Measurements from ENCODE around the gene SPOCK1.

The SPOCK1 gene

GRCh38 chr5:137188566-137188965 is 310.6 kb downstream of the SPOCK1 start:
- H3K27ac ChIP-seq (ENCODE audit: low read depth, low read length) = no peak overlapping the region
- no peaks in the 10 kb centered on the region for H3K36me3 ChIP-seq (ENCODE audit: control insufficient read depth, insufficient read depth, low read length)
- no peak overlapping the region for H3K4me3 ChIP-seq (ENCODE audit: low read length)
- no peak overlapping the region for H3K9ac ChIP-seq (ENCODE audit: low read length)
- peaks cover 4% of the 10 kb centered on the region for H3K4me1 ChIP-seq (ENCODE audit: control insufficient read depth, insufficient read depth, low read length)
- H3K27me3 ChIP-seq (ENCODE audit: control insufficient read depth, insufficient read depth, low read length) = no peaks in the 10 kb centered on the region

GRCh38 chr5:137186759-137187461 is 312.2 kb downstream of the SPOCK1 start:
- H3K4me1 ChIP-seq (ENCODE audit: control insufficient read depth, insufficient read depth, low read length) = no peaks in the 10 kb centered on the region
- H3K9ac ChIP-seq (ENCODE audit: low read length) = no peak overlapping the region
- no peak overlapping the region for H3K4me3 ChIP-seq (ENCODE audit: low read length)
- H3K36me3 ChIP-seq (ENCODE audit: control insufficient read depth, insufficient read depth, low read length) = no peaks in the 10 kb centered on the region
- no peak overlapping the region for H3K27ac ChIP-seq (ENCODE audit: low read depth, low read length)
- H3K27me3 ChIP-seq (ENCODE audit: control insufficient read depth, insufficient read depth, low read length) = no peaks in the 10 kb centered on the region

DNA sequence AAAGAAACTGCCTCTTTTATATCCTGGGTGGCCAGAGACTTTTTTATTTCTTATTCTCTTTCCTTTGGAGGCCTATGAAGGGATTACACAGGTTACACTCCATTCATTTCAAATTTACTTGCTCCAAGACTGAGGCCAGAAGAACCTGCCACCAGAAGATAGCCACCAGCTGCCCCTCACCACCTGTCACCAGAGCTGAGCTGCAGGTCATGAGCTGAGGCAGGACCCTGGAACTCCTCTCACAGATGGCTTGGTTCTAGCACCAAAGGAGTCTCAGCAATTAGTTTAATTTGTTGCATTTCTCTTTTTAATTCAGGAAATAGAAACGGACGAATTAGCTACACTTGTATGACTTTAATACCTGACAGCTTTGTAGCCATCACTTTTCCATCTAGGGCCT is 313.9 kb downstream of the SPOCK1 start:
- Histone ChIP-seq H3K27me3 (ENCODE audit: control insufficient read depth, insufficient read depth, low read length) (no peaks in the 10 kb centered on the region), H3K4me3 (ENCODE audit: low read length) (no peak overlapping the region)

GRCh38 chr5:137184734-137185133 is 314.4 kb downstream of the SPOCK1 start:
- no peak overlapping the region for H3K4me3 ChIP-seq (ENCODE audit: low read length)
- H3K36me3 ChIP-seq (ENCODE audit: control insufficient read depth, insufficient read depth, low read length) = no peaks in the 10 kb centered on the region
- H3K4me1 ChIP-seq (ENCODE audit: control insufficient read depth, insufficient read depth, low read length) = no peaks in the 10 kb centered on the region
- no peaks in the 10 kb centered on the region for H3K27me3 ChIP-seq (ENCODE audit: control insufficient read depth, insufficient read depth, low read length)
- H3K9ac ChIP-seq (ENCODE audit: low read length) = no peak overlapping the region
- H3K27ac ChIP-seq (ENCODE audit: low read depth, low read length) = no peak overlapping the region

More for the DNA sequence above, 313.9 kb downstream of the SPOCK1 start:
- Histone ChIP-seq H3K27ac (ENCODE audit: low read depth, low read length) (no peak overlapping the region), H3K36me3 (ENCODE audit: control insufficient read depth, insufficient read depth, low read length) (no peaks in the 10 kb centered on the region), H3K9ac (ENCODE audit: low read length) (no peak overlapping the region), H3K4me1 (ENCODE audit: control insufficient read depth, insufficient read depth, low read length) (no peaks in the 10 kb centered on the region)

- no peaks in the 10 kb centered on the region for H3K27me3 ChIP-seq (ENCODE audit: control insufficient read depth, insufficient read depth, low read length)
- H3K36me3 ChIP-seq (ENCODE audit: control insufficient read depth, insufficient read depth, low read length) = no peaks in the 10 kb centered on the region
- no peak overlapping the region for H3K4me3 ChIP-seq (ENCODE audit: low read length)
- no peaks in the 10 kb centered on the region for H3K4me1 ChIP-seq (ENCODE audit: control insufficient read depth, insufficient read depth, low read length)
- H3K9ac ChIP-seq (ENCODE audit: low read length) = no peak overlapping the region
- no peak overlapping the region for H3K27ac ChIP-seq (ENCODE audit: low read depth, low read length)
These were observed 316.6 kb downstream of the SPOCK1 start for GRCh38 chr5:137182576-137182975.

- Histone ChIP-seq H3K27me3 (ENCODE audit: control insufficient read depth, insufficient read depth, low read length) (no peaks in the 10 kb centered on the region), H3K4me3 (ENCODE audit: low read length) (no peak overlapping the region)
These were observed 317.5 kb downstream of the SPOCK1 start for GRCh38 chr5:137181667-137182066.

GRCh38 chr5:137179203-137179602 is 319.9 kb downstream of the SPOCK1 start:
- Histone ChIP-seq H3K36me3 (ENCODE audit: control insufficient read depth, insufficient read depth, low read length) (no peaks in the 10 kb centered on the region), H3K27ac (ENCODE audit: low read depth, low read length) (no peak overlapping the region)

More at GRCh38 chr5:137181667-137182066, 317.5 kb downstream of the SPOCK1 start:
- no peak overlapping the region for H3K9ac ChIP-seq (ENCODE audit: low read length)
- no peak overlapping the region for H3K27ac ChIP-seq (ENCODE audit: low read depth, low read length)
- no peaks in the 10 kb centered on the region for H3K36me3 ChIP-seq (ENCODE audit: control insufficient read depth, insufficient read depth, low read length)
- H3K4me1 ChIP-seq (ENCODE audit: control insufficient read depth, insufficient read depth, low read length) = no peaks in the 10 kb centered on the region

DNA sequence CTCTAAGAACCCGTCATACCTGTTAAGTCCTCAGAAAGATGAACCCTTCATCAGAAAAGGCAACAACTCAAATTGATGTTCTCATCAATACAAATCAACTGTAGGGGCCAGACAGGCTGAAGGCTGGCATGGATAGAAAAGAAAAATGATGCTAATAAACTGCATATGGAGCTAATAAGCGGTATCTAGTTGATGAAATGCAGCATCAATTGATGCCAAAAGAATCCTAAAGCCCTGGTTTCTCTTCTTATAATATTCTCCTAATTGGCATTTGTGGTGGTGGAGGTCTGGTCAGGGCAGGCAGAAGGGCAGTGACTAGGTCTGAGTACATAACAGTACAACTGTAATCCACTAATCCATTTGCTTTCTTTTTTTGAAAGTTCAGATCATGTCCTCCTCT is 322.5 kb downstream of the SPOCK1 start:
- Histone ChIP-seq H3K27me3 (ENCODE audit: control insufficient read depth, insufficient read depth, low read length) (no peaks in the 10 kb centered on the region), H3K36me3 (ENCODE audit: control insufficient read depth, insufficient read depth, low read length) (no peaks in the 10 kb centered on the region), H3K9ac (ENCODE audit: low read length) (no peak overlapping the region), H3K4me1 (ENCODE audit: control insufficient read depth, insufficient read depth, low read length) (no peaks in the 10 kb centered on the region), H3K27ac (ENCODE audit: low read depth, low read length) (no peak overlapping the region), H3K4me3 (ENCODE audit: low read length) (no peak overlapping the region)

More at GRCh38 chr5:137179203-137179602, 319.9 kb downstream of the SPOCK1 start:
- no peak overlapping the region for H3K4me3 ChIP-seq (ENCODE audit: low read length)
- no peaks in the 10 kb centered on the region for H3K4me1 ChIP-seq (ENCODE audit: control insufficient read depth, insufficient read depth, low read length)
- no peaks in the 10 kb centered on the region for H3K27me3 ChIP-seq (ENCODE audit: control insufficient read depth, insufficient read depth, low read length)
- no peak overlapping the region for H3K9ac ChIP-seq (ENCODE audit: low read length)

DNA sequence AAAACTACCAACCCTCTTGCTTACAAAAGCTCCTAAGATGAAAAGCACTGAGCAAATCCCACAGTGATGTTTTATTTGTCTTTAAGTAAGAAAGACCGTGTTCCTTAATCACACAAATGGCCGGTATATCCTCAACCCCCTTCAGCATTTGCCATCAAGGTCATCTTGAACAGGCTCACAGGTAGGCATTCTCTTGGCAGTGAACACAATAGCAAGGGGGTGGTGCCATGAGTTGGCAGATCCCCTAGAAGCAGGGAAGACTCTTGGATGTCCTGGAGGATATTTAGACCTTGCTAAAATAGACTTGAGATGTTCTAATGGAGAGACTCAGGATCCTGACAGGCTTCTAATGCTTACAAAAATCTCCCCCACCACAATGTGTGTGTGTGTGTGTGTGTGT is 323.0 kb downstream of the SPOCK1 start:
- Histone ChIP-seq H3K4me1 (ENCODE audit: control insufficient read depth, insufficient read depth, low read length) (no peaks in the 10 kb centered on the region), H3K9ac (ENCODE audit: low read length) (no peak overlapping the region), H3K27ac (ENCODE audit: low read depth, low read length) (no peak overlapping the region), H3K36me3 (ENCODE audit: control insufficient read depth, insufficient read depth, low read length) (no peaks in the 10 kb centered on the region), H3K4me3 (ENCODE audit: low read length) (no peak overlapping the region), H3K27me3 (ENCODE audit: control insufficient read depth, insufficient read depth, low read length) (no peaks in the 10 kb centered on the region)

DNA sequence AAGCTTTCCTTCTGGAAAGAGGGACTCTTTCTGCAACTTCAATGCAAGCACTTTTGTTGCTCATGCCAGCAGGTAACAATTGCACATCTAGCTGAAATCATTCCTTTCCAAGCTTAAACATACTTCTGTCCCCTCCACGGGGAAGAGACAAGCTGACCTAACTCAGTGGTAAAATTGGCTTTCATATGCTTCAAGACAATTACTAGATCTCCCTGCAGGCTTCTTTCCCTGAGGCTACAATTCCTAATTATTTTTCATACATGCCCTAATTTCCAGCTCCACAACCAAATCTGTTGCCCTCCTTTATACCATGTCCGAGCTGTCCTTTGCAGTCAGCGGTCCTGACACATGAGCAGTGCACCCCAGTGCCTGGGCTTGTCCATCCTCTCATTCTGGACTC is 324.9 kb downstream of the SPOCK1 start:
- Histone ChIP-seq H3K36me3 (ENCODE audit: control insufficient read depth, insufficient read depth, low read length) (no peaks in the 10 kb centered on the region), H3K27ac (ENCODE audit: low read depth, low read length) (no peak overlapping the region), H3K27me3 (ENCODE audit: control insufficient read depth, insufficient read depth, low read length) (no peaks in the 10 kb centered on the region), H3K4me1 (ENCODE audit: control insufficient read depth, insufficient read depth, low read length) (no peaks in the 10 kb centered on the region), H3K9ac (ENCODE audit: low read length) (no peak overlapping the region), H3K4me3 (ENCODE audit: low read length) (no peak overlapping the region)

DNA sequence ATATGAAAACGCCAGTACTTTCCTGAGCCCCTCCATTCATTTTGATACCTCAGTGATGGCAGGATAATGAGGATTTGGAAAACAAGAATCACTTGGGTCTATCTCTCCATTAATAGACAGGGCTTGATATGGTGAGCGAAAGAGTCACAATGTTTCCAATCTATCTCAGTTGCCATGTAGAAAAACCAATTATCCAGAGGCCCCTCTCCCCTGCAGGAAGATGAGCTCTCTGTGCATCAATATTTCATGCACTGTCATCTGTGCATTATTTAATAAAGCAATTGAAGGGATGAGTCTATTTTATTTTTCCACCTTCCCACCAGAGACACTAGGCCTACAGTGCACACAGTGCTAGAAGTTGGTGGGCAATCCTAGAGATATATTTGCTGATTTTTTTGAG is 326.9 kb downstream of the SPOCK1 start:
- Histone ChIP-seq H3K36me3 (ENCODE audit: control insufficient read depth, insufficient read depth, low read length) (no peaks in the 10 kb centered on the region), H3K4me1 (ENCODE audit: control insufficient read depth, insufficient read depth, low read length) (no peaks in the 10 kb centered on the region), H3K27me3 (ENCODE audit: control insufficient read depth, insufficient read depth, low read length) (no peaks in the 10 kb centered on the region), H3K9ac (ENCODE audit: low read length) (no peak overlapping the region), H3K4me3 (ENCODE audit: low read length) (no peak overlapping the region), H3K27ac (ENCODE audit: low read depth, low read length) (no peak overlapping the region)

- Histone ChIP-seq H3K4me3 (ENCODE audit: low read length) (no peak overlapping the region), H3K27me3 (ENCODE audit: control insufficient read depth, insufficient read depth, low read length) (no peaks in the 10 kb centered on the region), H3K9ac (ENCODE audit: low read length) (no peak overlapping the region), H3K4me1 (ENCODE audit: control insufficient read depth, insufficient read depth, low read length) (no peaks in the 10 kb centered on the region), H3K36me3 (ENCODE audit: control insufficient read depth, insufficient read depth, low read length) (no peaks in the 10 kb centered on the region), H3K27ac (ENCODE audit: low read depth, low read length) (no peak overlapping the region)
These were observed 331.9 kb downstream of the SPOCK1 start for GRCh38 chr5:137167187-137167586.

DNA sequence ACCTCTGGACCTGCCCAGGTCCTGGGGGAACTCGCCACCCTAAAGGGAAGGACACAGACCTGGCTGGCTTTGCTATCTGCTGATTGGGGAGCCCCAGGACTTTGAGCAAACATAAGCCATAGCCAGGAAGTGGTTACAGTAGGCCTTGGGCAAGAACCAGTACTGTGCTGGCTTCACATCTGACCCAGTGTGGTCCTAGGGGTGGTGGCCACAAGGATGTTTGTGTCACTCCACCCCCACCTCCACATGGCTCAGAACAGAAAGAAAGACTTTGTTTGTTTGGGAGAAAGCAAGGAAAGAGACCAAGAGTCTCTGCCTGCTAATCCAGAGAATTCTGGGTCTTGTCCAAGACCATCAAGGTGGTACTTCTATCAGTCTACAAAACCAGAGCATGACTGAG is 334.2 kb downstream of the SPOCK1 start:
- Histone ChIP-seq H3K4me1 (ENCODE audit: control insufficient read depth, insufficient read depth, low read length) (no peaks in the 10 kb centered on the region), H3K27me3 (ENCODE audit: control insufficient read depth, insufficient read depth, low read length) (no peaks in the 10 kb centered on the region), H3K36me3 (ENCODE audit: control insufficient read depth, insufficient read depth, low read length) (no peaks in the 10 kb centered on the region), H3K4me3 (ENCODE audit: low read length) (no peak overlapping the region), H3K9ac (ENCODE audit: low read length) (no peak overlapping the region), H3K27ac (ENCODE audit: low read depth, low read length) (no peak overlapping the region)

Measured in rectal smooth muscle tissue (tissue), 1 donor.